Retinal pigment epithelial cell (primary cell): Measurements from ENCODE around the gene PRSS56.
A peak's percentile ranks its signal among the peaks of the same experiment; 100 is the strongest.

Experiments used
- DNase-seq: peaks from one replicate; pipeline ENCODE4 v3.0.0-alpha.2; 2010; ENCODE audit warnings: low read depth
- H3K4me3 ChIP-seq: 2 replicates; pipeline ENCODE4 v1.5.1; 2011; ENCODE audit warnings: mild to moderate bottlenecking, low read length, control low read depth, moderate library complexity
- CTCF ChIP-seq: conservative IDR thresholded peaks from 2 replicates; pipeline ENCODE4 v1.5.1; 2011; ENCODE audit warnings: low read depth, low read length, control low read depth, inconsistent platforms

The PRSS56 gene

GRCh38 chr2:232519581-232520438 lies at the start of gene PRSS56:
Gene PRSS56 (plus strand): TSS chr2:232520388. CDS start chr2:232520599, 211 bp downstream.
- no peak for TF ChIP-seq CTCF
- H3K4me3 ChIP-seq: no peak within 1 kb of the TSS
- no peak for DNase-seq

- TF ChIP-seq CTCF: no peak
- peak; percentile 50 for DNase-seq
- H3K4me3 ChIP-seq: no peak overlapping the region
Measured at GRCh38 chr2:232473467-232473890, 46.7 kb upstream of the PRSS56 start.

- TF ChIP-seq CTCF: no peak
- H3K4me3 ChIP-seq: no peak overlapping the region
- DNase-seq: no peak
Measured at GRCh38 chr2:232476045-232476444, 44.1 kb upstream of the PRSS56 start.

- no peak for DNase-seq
- H3K4me3 ChIP-seq: no peak overlapping the region
- TF ChIP-seq CTCF: no peak
Measured at GRCh38 chr2:232476791-232477190, 43.4 kb upstream of the PRSS56 start.

- TF ChIP-seq CTCF: no peak
- DNase-seq: no peak
- no peak overlapping the region for H3K4me3 ChIP-seq
Measured at GRCh38 chr2:232477751-232478510, 42.3 kb upstream of the PRSS56 start.

GRCh38 chr2:232478571-232479340 lies 41.4 kb upstream of the PRSS56 start:
- TF ChIP-seq CTCF: no peak
- DNase-seq: no peak
- H3K4me3 ChIP-seq: no peak overlapping the region
